Hematopoietic multipotent progenitor cell (in vitro differentiated cells): ENCODE data around the gene MRPS17. TPM values are rescaled to one million over a fixed set of nuclear protein-coding genes. Genes with fewer than 3 reads are reported as not detected.

ENCODE experiments used
- DNase-seq, 3 donors: peaks; one replicate each; pipeline ENCODE4 v3.0.0-alpha.2; 2011 to 2015; ENCODE audit warnings: low read depth in 2 of 3, low spot score in 2 of 3
- total RNA-seq: library from RNA; depleted of rRNA; stranded (reverse); fragments of >200 nt; gene quantifications from one replicate; pipeline ENCODE4 v1.2.3, GENCODE V29; 2012

The MRPS17 gene
- total RNA-seq, 1 donor: 11.8 TPM

- no peak for DNase-seq
These were observed 18.9 kb downstream of the MRPS17 start for GRCh38 chr7:55970561-55970960.

GRCh38 chr7:55970978-55971377 is 19.3 kb downstream of the MRPS17 start:
- DNase-seq: peak in 2 of 3 donors; percentile 13 to 15

- DNase-seq: no peak
These were observed 22.1 kb downstream of the MRPS17 start for GRCh38 chr7:55973747-55974250.

GRCh38 chr7:55975988-55976633 is 24.4 kb downstream of the MRPS17 start:
- DNase-seq: no peak

GRCh38 chr7:55977831-55978230 is 26.2 kb downstream of the MRPS17 start:
- DNase-seq: no peak

GRCh38 chr7:55980266-55980665 is 28.6 kb downstream of the MRPS17 start:
- DNase-seq: no peak

- no peak for DNase-seq
These were observed 31.9 kb downstream of the MRPS17 start for GRCh38 chr7:55983537-55983936.

GRCh38 chr7:55992346-55992745 is 40.7 kb downstream of the MRPS17 start:
- DNase-seq: no peak

- no peak for DNase-seq
These were observed 45.3 kb downstream of the MRPS17 start for GRCh38 chr7:55996856-55997500.

- no peak for DNase-seq
These were observed 52.1 kb downstream of the MRPS17 start for GRCh38 chr7:56003749-56004148.

Other genes starting within 250 kb of the MRPS17 start
- gene SEPTIN14, start 89.1 kb upstream of the MRPS17 start, total RNA-seq: not detected
- 3.2 TPM for gene ZNF713, start 64.4 kb upstream of the MRPS17 start, total RNA-seq
- gene NIPSNAP2, start 12.7 kb downstream of the MRPS17 start, total RNA-seq: 21.3 TPM
- gene PSPH, start 99.6 kb downstream of the MRPS17 start, total RNA-seq: 21.0 TPM
- 81.9 TPM for gene CCT6A, start 99.9 kb downstream of the MRPS17 start, total RNA-seq
- gene SUMF2, start 112.4 kb downstream of the MRPS17 start, total RNA-seq: 135 TPM
- gene PHKG1, start 141.1 kb downstream of the MRPS17 start, total RNA-seq: 1.1 TPM
- 442 TPM for gene CHCHD2, start 154.6 kb downstream of the MRPS17 start, total RNA-seq
- gene NUPR2, start 164.5 kb downstream of the MRPS17 start, total RNA-seq: not detected